ENCODE results near the gene INPP5B. TPM values are rescaled to one million over a fixed set of nuclear protein-coding genes. Genes with fewer than 3 reads are reported as not detected.
A peak's percentile ranks its signal among the peaks of the same experiment; 100 is the strongest.
"Not testable (repeated sequence)": the region's sequence is repeated elsewhere in the genome, so short reads cannot be mapped to it uniquely, and the experiment has no call there.

INPP5B gene
- total and polyA plus RNA-seq, 8 donors, result 7.5 to 16.1 (median 12.3) TPM

DNA sequence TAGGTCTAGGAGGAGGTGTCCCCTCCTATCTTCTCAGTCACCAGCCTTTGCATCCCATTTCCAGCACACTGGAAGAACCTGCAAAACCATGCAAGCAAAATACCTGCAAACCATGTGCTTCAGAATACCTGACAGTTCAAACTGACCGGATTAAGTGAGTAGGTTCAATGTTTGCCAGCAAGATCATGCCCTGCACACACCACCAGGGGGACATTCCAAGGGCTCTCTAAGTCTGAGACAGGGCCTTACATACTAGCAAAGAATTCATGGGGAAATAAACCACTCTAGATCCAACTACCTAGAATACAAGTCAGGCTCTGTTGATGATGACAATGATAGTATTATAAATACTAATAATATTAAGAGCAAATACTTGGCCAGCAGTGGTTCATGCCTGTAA, 27.6 kb downstream of the INPP5B start:
- Histone ChIP-seq H3K4me1 (no peaks in the 10 kb centered on the region), H3K27me3 (no peaks in the 10 kb centered on the region), H3K27ac (no peak overlapping the region), H3K36me3 (no peaks in the 10 kb centered on the region), H3K9me3 (no peaks in the 10 kb centered on the region), H3K4me3 (no peak overlapping the region)
- intact Hi-C loops (cut with DNase I), result no loop called here
- ATAC-seq (peak in 1 of 4 donors; percentile 55), FAIRE-seq (no peak), DNase-seq (no peak)
- WGBS, 2 donors, result 21 to 36% methylated on average over 1 of the region's 1 CpG
- TF ChIP-seq, protein P1, sequence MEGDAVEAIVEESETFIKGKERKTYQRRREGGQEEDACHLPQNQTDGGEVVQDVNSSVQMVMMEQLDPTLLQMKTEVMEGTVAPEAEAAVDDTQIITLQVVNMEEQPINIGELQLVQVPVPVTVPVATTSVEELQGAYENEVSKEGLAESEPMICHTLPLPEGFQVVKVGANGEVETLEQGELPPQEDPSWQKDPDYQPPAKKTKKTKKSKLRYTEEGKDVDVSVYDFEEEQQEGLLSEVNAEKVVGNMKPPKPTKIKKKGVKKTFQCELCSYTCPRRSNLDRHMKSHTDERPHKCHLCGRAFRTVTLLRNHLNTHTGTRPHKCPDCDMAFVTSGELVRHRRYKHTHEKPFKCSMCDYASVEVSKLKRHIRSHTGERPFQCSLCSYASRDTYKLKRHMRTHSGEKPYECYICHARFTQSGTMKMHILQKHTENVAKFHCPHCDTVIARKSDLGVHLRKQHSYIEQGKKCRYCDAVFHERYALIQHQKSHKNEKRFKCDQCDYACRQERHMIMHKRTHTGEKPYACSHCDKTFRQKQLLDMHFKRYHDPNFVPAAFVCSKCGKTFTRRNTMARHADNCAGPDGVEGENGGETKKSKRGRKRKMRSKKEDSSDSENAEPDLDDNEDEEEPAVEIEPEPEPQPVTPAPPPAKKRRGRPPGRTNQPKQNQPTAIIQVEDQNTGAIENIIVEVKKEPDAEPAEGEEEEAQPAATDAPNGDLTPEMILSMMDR (IDR thresholded peaks at IDR 0.05), result no peak

DNA sequence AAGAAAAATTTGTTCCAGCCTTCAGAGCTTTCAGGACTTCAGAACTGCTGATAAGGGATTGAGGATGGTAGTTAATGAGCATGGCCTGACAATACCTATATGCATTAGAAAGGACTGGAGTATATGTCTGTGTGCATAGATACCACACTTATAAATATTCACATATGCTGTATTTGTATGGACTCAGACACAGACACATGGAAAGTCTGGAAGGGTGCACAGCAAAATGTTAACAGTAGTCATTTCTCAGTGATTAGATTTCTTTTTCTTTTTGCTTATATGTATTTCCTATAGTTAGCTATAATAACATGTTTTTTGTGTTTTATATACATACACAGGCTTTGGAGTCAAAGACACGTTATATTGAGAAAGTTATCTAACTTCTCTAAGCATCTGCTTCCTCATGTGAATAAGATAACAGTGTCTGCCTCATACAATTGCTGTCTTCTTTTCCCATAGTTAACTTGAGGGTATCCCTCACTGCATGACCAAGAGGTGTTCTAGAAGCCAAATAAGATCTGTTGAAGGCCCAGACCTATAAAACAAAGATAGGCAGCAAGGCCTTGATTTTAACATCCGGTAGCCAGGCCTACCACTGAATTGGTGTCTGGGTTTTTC, 31.3 kb downstream of the INPP5B start:
- no peaks in the 10 kb centered on the region for H3K4me1 ChIP-seq
- no peak for DNase-seq
- no peak for ATAC-seq
- 89 to 90% methylated on average over 2 of the region's 2 CpGs for WGBS, 2 donors
- H3K36me3 ChIP-seq, result no peaks in the 10 kb centered on the region
- intact Hi-C loops (cut with DNase I), result no loop called here
- H3K9me3 ChIP-seq, result no peaks in the 10 kb centered on the region
- TF ChIP-seq, protein P1 (IDR thresholded peaks at IDR 0.05), result no peak
- no peak for FAIRE-seq
- no peak overlapping the region for H3K4me3 ChIP-seq
- no peak overlapping the region for H3K27ac ChIP-seq
- no peaks in the 10 kb centered on the region for H3K27me3 ChIP-seq

DNA sequence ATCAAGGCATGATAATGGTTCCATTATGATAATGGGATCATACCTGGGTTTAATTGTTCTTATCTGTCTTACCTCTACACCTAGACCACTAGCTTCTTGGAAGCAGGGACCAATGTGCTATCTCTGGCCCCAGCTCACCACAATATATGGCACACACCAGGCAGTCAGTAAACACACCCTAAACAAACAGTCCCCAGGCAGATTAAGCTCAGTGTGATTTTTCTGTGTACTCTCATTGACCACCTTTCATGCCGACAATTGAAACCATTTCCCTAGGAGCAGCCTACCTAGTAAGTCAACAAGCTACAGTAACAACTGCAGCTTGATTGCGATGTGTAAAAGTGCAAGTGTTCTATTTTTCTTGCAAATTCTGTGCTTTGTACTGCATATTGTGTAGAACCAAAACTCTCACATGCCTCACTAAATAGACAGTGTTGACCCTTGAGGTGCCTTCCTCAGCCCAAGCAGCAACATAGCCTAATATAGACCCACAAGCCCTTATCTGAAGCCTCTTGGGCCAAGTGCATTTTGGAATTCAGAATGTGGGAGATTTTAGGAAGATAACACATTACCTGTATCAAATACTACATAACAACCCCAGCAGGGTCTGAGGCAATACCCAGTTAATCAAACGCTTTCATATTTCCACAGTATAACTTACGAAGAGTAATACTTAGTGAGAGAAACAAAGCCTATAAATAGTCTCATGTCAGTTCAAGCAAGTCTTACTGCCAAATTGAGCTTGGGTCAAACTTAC, 32.0 kb downstream of the INPP5B start:
- TF ChIP-seq, protein P1 (IDR thresholded peaks at IDR 0.05), result no peak
- H3K27me3 ChIP-seq, result no peaks in the 10 kb centered on the region
- H3K4me1 ChIP-seq, result no peaks in the 10 kb centered on the region
- ATAC-seq (peak in 1 of 4 donors; percentile 46), DNase-seq (no peak), FAIRE-seq (no peak)
- 59 to 65% methylated on average over 4 of the region's 4 CpGs for WGBS, 2 donors
- intact Hi-C loops (cut with DNase I), result no loop called here
- H3K27ac ChIP-seq, result no peak overlapping the region
- H3K9me3 ChIP-seq, result no peaks in the 10 kb centered on the region
- H3K4me3 ChIP-seq, result no peak overlapping the region
- no peaks in the 10 kb centered on the region for H3K36me3 ChIP-seq

DNA sequence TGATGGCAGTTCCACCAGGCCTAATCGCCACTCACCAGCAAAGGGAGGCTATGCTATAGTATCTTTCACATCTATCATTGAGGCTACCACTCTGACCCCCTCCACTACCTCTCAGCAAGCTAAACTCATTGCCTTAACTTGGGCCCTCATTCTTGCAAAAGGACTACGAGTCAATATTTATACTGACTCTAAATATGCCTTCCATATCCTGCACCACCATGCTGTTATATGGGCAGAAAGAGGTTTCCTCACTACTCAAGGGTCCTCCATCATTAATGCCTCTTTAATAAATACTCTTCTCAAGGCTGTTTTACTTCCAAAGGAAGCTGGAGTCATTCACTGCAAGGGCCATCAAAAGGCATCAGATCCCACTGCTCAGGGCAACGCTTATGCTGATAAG, 35.4 kb downstream of the INPP5B start:
- H3K9me3 ChIP-seq; H3K27ac ChIP-seq; H3K4me1 ChIP-seq; H3K4me3 ChIP-seq; ATAC-seq; DNase-seq; H3K36me3 ChIP-seq; H3K27me3 ChIP-seq; FAIRE-seq; intact Hi-C loops (cut with DNase I): not testable (repeated sequence)
- 96% methylated on average over 3 of the region's 3 CpGs for WGBS, 2 donors

DNA sequence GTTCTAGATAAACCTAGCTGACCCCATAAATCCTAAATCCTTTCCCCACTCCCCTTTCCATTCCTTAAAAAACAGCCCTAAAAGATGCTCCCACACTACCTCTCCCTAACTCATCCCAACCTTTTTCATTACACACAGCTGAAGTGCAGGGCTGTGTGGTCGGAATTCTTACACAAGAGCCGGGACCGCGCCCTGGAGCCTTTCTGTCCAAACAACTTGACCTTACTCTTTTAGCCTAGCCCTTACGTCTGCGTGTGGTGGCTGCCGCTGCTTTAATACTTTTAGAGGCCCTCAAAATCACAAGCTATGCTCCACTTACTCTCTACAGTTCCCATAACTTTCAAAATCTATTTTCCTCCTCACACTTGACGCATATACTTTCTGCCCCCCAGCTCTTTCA, 36.0 kb downstream of the INPP5B start:
- H3K27me3 ChIP-seq; H3K36me3 ChIP-seq; H3K27ac ChIP-seq; ATAC-seq; intact Hi-C loops (cut with DNase I); H3K4me3 ChIP-seq; DNase-seq; H3K9me3 ChIP-seq; FAIRE-seq; H3K4me1 ChIP-seq: not testable (repeated sequence)
- 82 to 93% methylated on average over 8 of the region's 8 CpGs for WGBS, 2 donors

DNA sequence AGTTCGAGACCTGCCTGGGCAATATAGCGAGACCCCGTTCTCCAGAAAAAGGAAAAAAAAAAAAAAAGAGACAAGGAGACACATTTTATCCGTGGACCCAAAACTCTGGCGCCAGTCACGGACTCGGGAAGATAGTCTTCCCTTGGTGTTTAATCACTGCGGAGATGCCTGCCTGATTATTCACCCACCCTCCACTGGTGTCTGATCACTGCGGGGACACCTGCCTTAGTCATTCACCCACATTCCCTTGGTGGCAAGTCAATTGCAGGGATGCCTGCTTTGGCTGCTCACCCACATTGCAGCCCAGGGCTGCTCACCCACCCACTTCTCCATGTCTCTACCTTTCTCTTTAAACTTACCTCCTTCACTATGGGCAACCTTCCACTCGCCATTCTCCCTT, 38.3 kb downstream of the INPP5B start:
- FAIRE-seq; H3K36me3 ChIP-seq; H3K27me3 ChIP-seq; intact Hi-C loops (cut with DNase I); H3K9me3 ChIP-seq; DNase-seq; ATAC-seq; H3K4me1 ChIP-seq; H3K4me3 ChIP-seq; H3K27ac ChIP-seq: not testable (repeated sequence)
- WGBS, 2 donors, result 97 to 98% methylated on average over 10 of the region's 10 CpGs

DNA sequence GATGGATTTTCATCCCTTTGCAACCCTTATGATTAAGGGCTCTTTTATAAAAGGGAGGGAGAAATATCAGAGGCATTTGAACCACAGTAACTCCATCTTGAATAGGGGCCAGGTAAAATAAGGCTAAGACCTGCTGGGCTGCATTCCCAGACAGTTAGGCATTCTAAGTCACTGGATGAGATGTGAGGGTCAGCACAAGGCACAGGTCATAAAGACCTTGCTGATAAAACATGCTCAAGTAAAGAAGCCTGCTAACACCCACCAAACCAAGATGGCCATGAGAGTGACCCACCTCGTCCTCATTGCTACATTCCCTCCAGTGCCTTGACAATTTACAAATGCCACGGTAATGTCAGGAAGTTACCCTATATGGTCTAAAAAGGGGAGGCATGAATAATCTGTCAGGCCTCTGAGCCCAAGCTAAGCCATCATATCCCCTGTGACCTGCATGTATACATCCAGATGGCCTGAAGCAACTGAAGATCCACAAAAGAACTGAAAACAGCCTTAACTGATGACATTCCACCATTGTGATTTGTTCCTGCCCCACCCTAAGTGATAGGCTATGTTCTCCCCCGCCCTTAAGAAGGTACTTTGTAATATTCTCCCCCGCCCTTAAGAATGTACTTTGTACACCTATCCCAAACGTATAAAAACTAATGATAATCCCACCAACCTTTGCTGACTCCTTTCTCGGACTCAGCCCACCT, 39.3 kb downstream of the INPP5B start:
- H3K4me3 ChIP-seq; H3K9me3 ChIP-seq; H3K27me3 ChIP-seq; DNase-seq; ATAC-seq; H3K4me1 ChIP-seq; intact Hi-C loops (cut with DNase I); H3K36me3 ChIP-seq; H3K27ac ChIP-seq; FAIRE-seq: not testable (repeated sequence)
- 96% methylated on average over 6 of the region's 6 CpGs for WGBS, 2 donors

DNA sequence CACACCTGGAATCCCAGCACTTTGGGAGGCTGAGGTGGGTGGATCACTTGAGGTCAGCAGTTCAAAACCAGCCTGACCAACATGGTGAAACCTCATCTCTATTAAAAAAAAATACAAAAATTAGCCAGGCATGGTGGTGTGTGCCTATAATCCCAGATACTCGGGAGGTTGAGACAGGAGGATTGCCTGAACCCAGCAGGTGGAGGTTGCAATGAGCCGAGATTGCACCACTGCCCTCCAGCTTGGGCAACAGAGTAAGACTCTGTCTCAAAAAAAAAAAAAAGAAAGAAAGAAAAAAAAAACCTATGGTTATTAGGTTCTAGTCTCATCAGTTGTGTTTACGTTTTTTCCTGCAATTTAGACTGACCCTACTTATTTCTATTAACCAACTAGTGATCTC, 40.3 kb downstream of the INPP5B start:
- H3K4me1 ChIP-seq; H3K4me3 ChIP-seq; H3K27me3 ChIP-seq; H3K9me3 ChIP-seq; H3K36me3 ChIP-seq; FAIRE-seq; ATAC-seq; DNase-seq; H3K27ac ChIP-seq; intact Hi-C loops (cut with DNase I): not testable (repeated sequence)
- 95 to 97% methylated on average over 3 of the region's 3 CpGs for WGBS, 2 donors
